MM.1S (cell line): ENCODE results near the gene RNF10.
"Not testable (repeated sequence)": the region's sequence is repeated elsewhere in the genome, so short reads cannot be mapped to it uniquely, and the experiment has no call there.

Experiments used
- DNase-seq: peaks from one replicate; pipeline ENCODE4 v3.0.0-alpha.2; 2015
- H2AFZ ChIP-seq: fragments of 300-600 bp; sonication (generic); 2 replicates; pipeline ENCODE4 v1.6.0; 2016; ENCODE audit warnings: antibody characterized with exemption, low read length
- H3F3A ChIP-seq: fragments of 300-600 bp; sonication (generic); 2 replicates; pipeline ENCODE4 v1.6.1; 2016; ENCODE audit warnings: mild to moderate bottlenecking, antibody characterized with exemption, low read length, moderate library complexity, mixed read lengths; ENCODE audit not compliant: insufficient read depth
- H3K27ac ChIP-seq: fragments of 300-600 bp; sonication (generic); 2 replicates; pipeline ENCODE4 v1.5.1; 2016; ENCODE audit warnings: mild to moderate bottlenecking, low read length
- H3K27me3 ChIP-seq: fragments of 300-600 bp; sonication (generic); replicated peaks from 2 replicates; pipeline ENCODE4 v1.6.0; 2016; ENCODE audit warnings: low read length; ENCODE audit not compliant: insufficient read depth
- H3K36me3 ChIP-seq: fragments of 300-600 bp; sonication (generic); replicated peaks from 2 replicates; pipeline ENCODE4 v1.6.1; 2016; ENCODE audit warnings: mild to moderate bottlenecking, low read length, mixed read lengths; ENCODE audit not compliant: insufficient read depth
- H3K4me1 ChIP-seq: fragments of 300-600 bp; sonication (generic); 2 replicates; pipeline ENCODE4 v1.6.1; 2016; ENCODE audit warnings: low read length, mixed read lengths
- H3K4me2 ChIP-seq: fragments of 300-600 bp; sonication (generic); 2 replicates; pipeline ENCODE4 v1.6.0; 2016; ENCODE audit warnings: low read depth, low read length
- H3K4me3 ChIP-seq: fragments of 300-600 bp; sonication (generic); 2 replicates; pipeline ENCODE4 v1.5.1; 2016; ENCODE audit warnings: low read length, mixed read lengths
- H3K79me2 ChIP-seq: fragments of 300-600 bp; sonication (generic); 2 replicates; pipeline ENCODE4 v1.6.1; 2016; ENCODE audit warnings: mixed run types, low read length, mixed read lengths
- H3K9ac ChIP-seq: fragments of 300-600 bp; sonication (generic); 2 replicates; pipeline ENCODE4 v1.6.1; 2016; ENCODE audit warnings: low read length, mixed read lengths
- H3K9me2 ChIP-seq: fragments of 300-600 bp; sonication (generic); replicated peaks from 2 replicates; pipeline ENCODE4 v1.6.1; 2016; ENCODE audit warnings: mild to moderate bottlenecking, low read length, mixed read lengths; ENCODE audit not compliant: insufficient read depth
- H3K9me3 ChIP-seq: fragments of 300-600 bp; sonication (generic); replicated peaks from 2 replicates; pipeline ENCODE4 v1.6.1; 2016; ENCODE audit warnings: mild to moderate bottlenecking, low read length, mixed read lengths; ENCODE audit not compliant: insufficient read depth
- H4K20me1 ChIP-seq: fragments of 300-600 bp; sonication (generic); 2 replicates; pipeline ENCODE4 v1.6.1; 2016; ENCODE audit warnings: mild to moderate bottlenecking, low read length, moderate library complexity, mixed read lengths; ENCODE audit not compliant: insufficient read depth
- EZH2 ChIP-seq: fragments of 300-600 bp; sonication (generic); optimal IDR thresholded peaks from 2 replicates; pipeline ENCODE3; 2017; ENCODE audit warnings: low read depth, mild to moderate bottlenecking, antibody characterized with exemption, low read length, mixed read lengths
- EZH2phosphoT487 ChIP-seq: fragments of 300-600 bp; sonication (generic); IDR thresholded peaks from 2 replicates; pipeline ENCODE4 v1.6.1; 2018; ENCODE audit warnings: antibody characterized with exemption, low read length
- TF ChIP-seq, protein P1 (sequence below): fragments of 300-600 bp; sonication (generic); IDR thresholded peaks from 2 replicates; pipeline ENCODE4 v1.5.1; 2016; ENCODE audit warnings: antibody characterized with exemption, low read length, mixed read lengths

RNF10 gene

DNA sequence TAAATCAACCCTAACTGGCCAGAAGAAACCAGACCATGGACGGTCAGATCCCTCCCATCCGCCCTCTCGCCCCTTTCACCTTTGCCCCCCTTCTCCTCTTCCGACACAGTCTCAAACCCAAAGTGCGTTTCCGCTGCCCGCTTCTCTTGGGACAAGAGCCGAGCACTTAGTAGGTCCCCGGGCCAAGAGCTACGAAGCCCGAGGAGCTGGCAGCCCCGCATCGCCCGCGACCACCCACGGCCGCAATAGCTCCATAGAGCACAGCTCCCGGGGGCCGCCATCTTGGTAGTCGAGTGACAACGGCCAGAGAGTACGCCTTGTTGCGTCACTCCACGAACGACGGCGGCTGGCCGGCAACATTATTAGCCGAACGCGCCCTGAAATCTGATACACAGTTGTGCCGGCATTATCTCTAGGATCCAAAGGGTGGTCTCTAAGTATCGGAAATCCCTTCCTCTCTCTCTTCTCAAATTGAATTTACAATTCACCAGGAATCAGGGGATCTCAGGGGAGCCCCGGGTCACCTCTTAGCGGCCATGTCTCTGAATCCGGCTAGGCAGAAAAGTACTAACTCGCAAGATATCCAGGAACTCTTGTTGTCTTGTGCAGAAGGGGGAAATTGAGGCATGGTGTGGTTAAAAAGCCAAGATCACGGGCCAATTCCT, 5.2 kb upstream of the RNF10 start, which contains the start of gene COQ5:
COQ5 (minus strand) TSS at position 298 of the 665 bp plus-strand sequence; CDS start at position 281, 17 bp downstream.
- Histone ChIP-seq H3K27me3 (no peaks in the 10 kb centered on the region), H3K27ac (peak within 1 kb of the TSS; percentile 84)

DNA sequence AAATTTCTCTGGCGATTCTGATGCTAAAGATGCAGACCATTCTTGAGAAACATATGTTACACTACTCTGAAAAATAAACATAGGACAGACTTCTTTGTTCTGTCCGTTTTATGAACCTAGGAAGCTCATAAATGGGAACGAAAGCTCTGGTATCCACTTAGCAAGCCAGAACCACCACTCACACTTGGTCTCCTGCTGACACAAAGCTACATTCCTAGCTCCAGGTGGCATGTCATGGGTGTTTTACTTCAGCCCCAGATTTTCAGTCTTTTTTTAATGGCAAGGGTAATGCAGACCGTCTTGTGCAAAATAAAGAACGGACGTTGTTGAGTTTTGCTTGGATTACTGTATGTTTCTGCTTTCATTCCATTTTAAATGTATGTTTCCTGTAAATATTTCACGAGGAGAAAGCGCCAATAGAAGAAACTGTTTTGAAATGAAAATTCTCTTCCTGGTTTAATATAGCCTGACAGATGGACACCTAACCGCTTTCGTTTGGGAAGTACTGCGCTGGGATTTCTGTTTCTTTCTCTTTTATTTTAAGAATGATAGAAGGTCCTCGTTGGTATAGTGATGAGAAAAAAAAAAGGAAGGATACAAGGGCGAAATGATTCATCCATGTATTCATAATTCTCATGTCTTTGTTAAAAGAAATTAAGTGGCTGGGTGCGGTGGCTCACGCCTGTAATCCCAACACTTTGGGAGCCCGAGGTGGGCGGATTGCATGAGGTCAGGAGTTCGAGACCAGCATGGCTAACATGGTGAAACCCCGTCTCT, 4.3 kb upstream of the RNF10 start:
- TF ChIP-seq EZH2phosphoT487 (no peak), EZH2 (no peak)
- TF ChIP-seq, protein P1, sequence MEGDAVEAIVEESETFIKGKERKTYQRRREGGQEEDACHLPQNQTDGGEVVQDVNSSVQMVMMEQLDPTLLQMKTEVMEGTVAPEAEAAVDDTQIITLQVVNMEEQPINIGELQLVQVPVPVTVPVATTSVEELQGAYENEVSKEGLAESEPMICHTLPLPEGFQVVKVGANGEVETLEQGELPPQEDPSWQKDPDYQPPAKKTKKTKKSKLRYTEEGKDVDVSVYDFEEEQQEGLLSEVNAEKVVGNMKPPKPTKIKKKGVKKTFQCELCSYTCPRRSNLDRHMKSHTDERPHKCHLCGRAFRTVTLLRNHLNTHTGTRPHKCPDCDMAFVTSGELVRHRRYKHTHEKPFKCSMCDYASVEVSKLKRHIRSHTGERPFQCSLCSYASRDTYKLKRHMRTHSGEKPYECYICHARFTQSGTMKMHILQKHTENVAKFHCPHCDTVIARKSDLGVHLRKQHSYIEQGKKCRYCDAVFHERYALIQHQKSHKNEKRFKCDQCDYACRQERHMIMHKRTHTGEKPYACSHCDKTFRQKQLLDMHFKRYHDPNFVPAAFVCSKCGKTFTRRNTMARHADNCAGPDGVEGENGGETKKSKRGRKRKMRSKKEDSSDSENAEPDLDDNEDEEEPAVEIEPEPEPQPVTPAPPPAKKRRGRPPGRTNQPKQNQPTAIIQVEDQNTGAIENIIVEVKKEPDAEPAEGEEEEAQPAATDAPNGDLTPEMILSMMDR, result no peak
- Histone ChIP-seq H3K36me3 (no peaks in the 10 kb centered on the region), H3K79me2 (peaks cover 7% of the 10 kb centered on the region), H4K20me1 (no peaks in the 10 kb centered on the region), H2AFZ (peak overlapping the region; percentile 66), H3K9me3 (no peaks in the 10 kb centered on the region), H3F3A (peaks cover 24% of the 10 kb centered on the region), H3K9me2 (no peaks in the 10 kb centered on the region), H3K27me3 (no peaks in the 10 kb centered on the region), H3K9ac (peak overlapping the region; percentile 85), H3K4me2 (peak overlapping the region; percentile 72), H3K4me3 (peak overlapping the region; percentile 83), H3K27ac (peak overlapping the region; percentile 84), H3K4me1 (no peaks in the 10 kb centered on the region)
- DNase-seq, result peak; percentile 39

More for the DNA sequence above, 5.2 kb upstream of the RNF10 start, which contains the start of gene COQ5:
- H4K20me1 ChIP-seq, result no peaks in the 10 kb centered on the region
- H3K4me3 ChIP-seq, result peak within 1 kb of the TSS; percentile 83
- H3K9me2 ChIP-seq, result no peaks in the 10 kb centered on the region
- H3K36me3 ChIP-seq, result no peaks in the 10 kb centered on the region
- no peaks in the 10 kb centered on the region for H3K9me3 ChIP-seq
- TF ChIP-seq, protein P1, result no peak
- no peak for TF ChIP-seq EZH2
- no peak for TF ChIP-seq EZH2phosphoT487
- H3K4me1 ChIP-seq, result no peaks in the 10 kb centered on the region
- peak within 1 kb of the TSS; percentile 72 for H3K4me2 ChIP-seq
- no peaks in the 10 kb centered on the region for H3K79me2 ChIP-seq
- peak; percentile 73 for DNase-seq
- H3K9ac ChIP-seq, result peak within 1 kb of the TSS; percentile 85
- peak within 1 kb of the TSS; percentile 66 for H2AFZ ChIP-seq
- peaks cover 23% of the 10 kb centered on the region for H3F3A ChIP-seq

DNA sequence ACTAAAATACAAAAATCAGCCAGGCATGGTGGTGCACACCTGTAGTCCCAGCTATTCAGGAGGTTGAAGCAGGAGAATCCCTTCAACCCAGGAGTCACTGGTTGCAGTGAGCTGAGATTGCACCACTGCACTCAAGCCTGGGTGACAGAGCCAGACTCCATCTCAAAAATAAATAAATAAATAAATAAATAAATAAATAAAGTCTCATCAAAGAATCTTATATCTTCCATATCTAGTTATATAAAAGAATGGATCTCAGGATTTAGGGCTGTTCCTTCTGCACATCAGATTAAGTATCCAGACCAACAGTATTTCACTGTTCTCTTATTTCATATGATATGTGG, 3.8 kb upstream of the RNF10 start:
- Histone ChIP-seq H3K79me2 (peaks cover 13% of the 10 kb centered on the region), H3K4me2 (peak overlapping the region; percentile 72; the same call in 1 of the 2 replicates), H3K27ac (peak overlapping the region; percentile 84; the same call in 1 of the 2 replicates), H3F3A (peaks cover 30% of the 10 kb centered on the region)
- H3K4me1 ChIP-seq, H3K4me3 ChIP-seq, H3K9me2 ChIP-seq, H3K9ac ChIP-seq, H4K20me1 ChIP-seq, H3K9me3 ChIP-seq, DNase-seq, H3K27me3 ChIP-seq, H3K36me3 ChIP-seq, H2AFZ ChIP-seq: not testable (repeated sequence)
